CD4-positive, alpha-beta T cell treated with Interferon gamma for 1 hour (primary cell): ENCODE measurements around the gene SERINC5.
A peak's percentile ranks its signal among the peaks of the same experiment; 100 is the strongest.
"Not testable (repeated sequence)": the region's sequence is repeated elsewhere in the genome, so short reads cannot be mapped to it uniquely, and the experiment has no call there.

Source experiments
- DNase-seq: peaks from one replicate; pipeline ENCODE4 v3.0.0-alpha.2; 2020

The SERINC5 gene

GRCh38 chr5:80161165-80161564 lies 94.7 kb downstream of the SERINC5 start:
- DNase-seq = no peak

- DNase-seq = no peak
Observed at GRCh38 chr5:80160242-80160641, 95.6 kb downstream of the SERINC5 start.

GRCh38 chr5:80159133-80159815 lies 96.6 kb downstream of the SERINC5 start:
- DNase-seq = no peak

- no peak for DNase-seq
Observed at GRCh38 chr5:80156156-80156555, 99.7 kb downstream of the SERINC5 start.

GRCh38 chr5:80154749-80155148 lies 101.1 kb downstream of the SERINC5 start:
- no peak for DNase-seq

GRCh38 chr5:80154289-80154688 lies 101.6 kb downstream of the SERINC5 start:
- not testable (repeated sequence) for DNase-seq

GRCh38 chr5:80153586-80154126 lies 102.2 kb downstream of the SERINC5 start:
- DNase-seq = peak; percentile 26

GRCh38 chr5:80152778-80153177 lies 103.1 kb downstream of the SERINC5 start:
- peak; percentile 10 for DNase-seq

GRCh38 chr5:80151890-80152289 lies 104.0 kb downstream of the SERINC5 start:
- DNase-seq = no peak

GRCh38 chr5:80150731-80151130 lies 105.1 kb downstream of the SERINC5 start:
- DNase-seq = peak; percentile 20

GRCh38 chr5:80149161-80149609 lies 106.7 kb downstream of the SERINC5 start:
- no peak for DNase-seq

- DNase-seq = no peak
Observed at GRCh38 chr5:80147119-80147815, 108.6 kb downstream of the SERINC5 start.

- no peak for DNase-seq
Observed at GRCh38 chr5:80146046-80146445, 109.8 kb downstream of the SERINC5 start.

GRCh38 chr5:80143491-80143890 lies 112.4 kb downstream of the SERINC5 start:
- no peak for DNase-seq

GRCh38 chr5:80142996-80143395 lies 112.9 kb downstream of the SERINC5 start:
- DNase-seq = no peak

- DNase-seq = no peak
Observed at GRCh38 chr5:80141681-80142080, 114.2 kb downstream of the SERINC5 start.

- DNase-seq = peak; percentile 28
Observed at GRCh38 chr5:80141147-80141671, 114.6 kb downstream of the SERINC5 start.

- no peak for DNase-seq
Observed at GRCh38 chr5:80140496-80140895, 115.4 kb downstream of the SERINC5 start.

GRCh38 chr5:80139466-80139972 lies 116.3 kb downstream of the SERINC5 start:
- DNase-seq = no peak

- DNase-seq = no peak
Observed at GRCh38 chr5:80138486-80138885, 117.4 kb downstream of the SERINC5 start.

GRCh38 chr5:80136798-80137197 lies 119.0 kb downstream of the SERINC5 start:
- not testable (repeated sequence) for DNase-seq

- no peak for DNase-seq
Observed at GRCh38 chr5:80134876-80135275, 121.0 kb downstream of the SERINC5 start.

- DNase-seq = no peak
Observed at GRCh38 chr5:80129146-80129545, 126.7 kb downstream of the SERINC5 start.

GRCh38 chr5:80128141-80128540 lies 127.7 kb downstream of the SERINC5 start:
- DNase-seq = no peak
